ENCODE results near the gene SRSF9. TPM values are rescaled to one million over a fixed set of nuclear protein-coding genes. Genes with fewer than 3 reads are reported as not detected.
"Not testable (repeated sequence)": the region's sequence is repeated elsewhere in the genome, so short reads cannot be mapped to it uniquely, and the experiment has no call there.

SRSF9 gene
- total RNA-seq, 2 experiments from 2014 or later = 218 to 221 TPM

- Mint-ChIP-seq H3K4me3 (peak overlapping the region; percentile 93), H3K27ac (peak overlapping the region; percentile 94), H3K36me3 (peaks cover 25% of the 10 kb centered on the region), H3K4me1 (ENCODE audit: low read depth) (peaks cover 34% of the 10 kb centered on the region)
- intact Hi-C loops (cut with micrococcal nuclease) = loop anchor here (2.0 kb wide), 2 partner anchors 22 to 48 kb away; partner anchors contain the start of gene SRSF9
- H3K27me3 Mint-ChIP-seq, H3K9me3 Mint-ChIP-seq, DNase-seq: not testable (repeated sequence)
- POLR2A ChIA-PET = interaction anchor here (0.8 to 1.7 kb wide), 3 partner anchors 17 to 155 kb away, joined by 3 to 7 read pairs (median 4); partner anchors contain the start of genes RNU4-2 and SRSF9
- CTCF ChIA-PET = interaction anchor here (1.2 to 1.9 kb wide), 4 partner anchors 8 to 91 kb away, joined by 3 to 6 read pairs (median 5); no protein-coding TSS in a partner anchor
Measured at GRCh38 chr12:120446844-120447178, 22.7 kb downstream of the SRSF9 start.

- Mint-ChIP-seq H3K4me3 (peak within 1 kb of the TSS; percentile 93), H3K27me3 (peaks cover 1% of the 10 kb centered on the region), H3K9me3 (no peaks in the 10 kb centered on the region), H3K4me1 (ENCODE audit: low read depth) (peaks cover 35% of the 10 kb centered on the region), H3K36me3 (peaks cover 28% of the 10 kb centered on the region), H3K27ac (peak within 1 kb of the TSS; percentile 94)
- CTCF ChIA-PET = interaction anchor here (0.8 to 1.9 kb wide), 5 partner anchors 8 to 91 kb away, joined by 3 to 6 read pairs (median 4); partner anchors contain the start of gene SRSF9
- intact Hi-C loops (cut with micrococcal nuclease) = loop anchor here (2.0 kb wide), 2 partner anchors 23 to 49 kb away; partner anchors contain the start of gene SRSF9
- POLR2A ChIA-PET = interaction anchor here (0.8 to 1.7 kb wide), 4 partner anchors 9 to 245 kb away, joined by 3 to 7 read pairs (median 4); partner anchors contain the start of genes RNU4-2, RPLP0 and SRSF9
- DNase-seq = peak; percentile 94
Measured at GRCh38 chr12:120445911-120446843, 23.4 kb downstream of the SRSF9 start, which contains the start of the genes GATC and TRIAP1. Gene GATC, plus strand, starts transcription at chr12:120446444. Its CDS starts 37 bp downstream, at chr12:120446481. Gene TRIAP1, minus strand, starts transcription at chr12:120446384. Its CDS starts 12 bp downstream, at chr12:120446372.

GRCh38 chr12:120444676-120445075, 24.9 kb downstream of the SRSF9 start:
- Mint-ChIP-seq H3K27me3 (peaks cover 1% of the 10 kb centered on the region), H3K4me3 (peak overlapping the region; percentile 93), H3K4me1 (ENCODE audit: low read depth) (peaks cover 44% of the 10 kb centered on the region), H3K9me3 (no peaks in the 10 kb centered on the region), H3K36me3 (peaks cover 29% of the 10 kb centered on the region), H3K27ac (no peak overlapping the region)
- CTCF ChIA-PET = interaction anchor here (1.7 to 1.8 kb wide), 2 partner anchors 9 to 25 kb away, joined by 5 to 6 read pairs; partner anchors contain the start of gene SRSF9
- POLR2A ChIA-PET = interaction anchor here (0.6 kb wide), 1 partner anchor 14 kb away, joined by 5 read pairs; no protein-coding TSS in a partner anchor
- no peak for DNase-seq
- intact Hi-C loops (cut with micrococcal nuclease) = no loop called here

- intact Hi-C loops (cut with micrococcal nuclease) = loop anchor here (1.0 to 5.0 kb wide), 6 partner anchors 57 to 247 kb away; partner anchors contain the start of genes DYNLL1, MLEC, POP5 and RPLP0
- Mint-ChIP-seq H3K9me3 (no peaks in the 10 kb centered on the region), H3K36me3 (peaks cover 21% of the 10 kb centered on the region)
Measured at GRCh38 chr12:120439646-120440247, 29.8 kb downstream of the SRSF9 start.

GRCh38 chr12:120438495-120439198, 30.9 kb downstream of the SRSF9 start:
- Mint-ChIP-seq H3K27me3 (no peaks in the 10 kb centered on the region), H3K27ac (peak overlapping the region; percentile 92), H3K4me1 (ENCODE audit: low read depth) (peaks cover 22% of the 10 kb centered on the region), H3K9me3 (no peaks in the 10 kb centered on the region), H3K36me3 (peaks cover 13% of the 10 kb centered on the region), H3K4me3 (peak overlapping the region; percentile 99)
- DNase-seq = no peak
- POLR2A ChIA-PET = interaction anchor here (1.1 to 1.3 kb wide), 3 partner anchors 30 to 177 kb away, joined by 3 to 4 read pairs (median 4); no protein-coding TSS in a partner anchor
- intact Hi-C loops (cut with micrococcal nuclease) = loop anchor here (1.0 to 5.0 kb wide), 10 partner anchors 31 to 322 kb away; partner anchors contain the start of genes DYNLL1, MLEC, POP5 and RAB35
- CTCF ChIA-PET = interaction anchor here (0.6 to 2.5 kb wide), 14 partner anchors 9 to 366 kb away, joined by 3 to 9 read pairs (median 4); partner anchors contain the start of gene SRSF9

More at GRCh38 chr12:120439646-120440247, 29.8 kb downstream of the SRSF9 start:
- H3K27me3 Mint-ChIP-seq = no peaks in the 10 kb centered on the region
- H3K4me1 Mint-ChIP-seq (ENCODE audit: low read depth) = peaks cover 32% of the 10 kb centered on the region
- DNase-seq = peak; percentile 85
- peak overlapping the region; percentile 39 for H3K4me3 Mint-ChIP-seq
- ChIA-PET POLR2A (interaction anchor here (1.4 kb wide), 1 partner anchor 29 kb away, joined by 3 read pairs; no protein-coding TSS in a partner anchor), CTCF (interaction anchor here (0.6 to 2.5 kb wide), 17 partner anchors 9 to 211 kb away, joined by 3 to 7 read pairs (median 4); partner anchors contain the start of genes DYNLL1 and SRSF9)
- H3K27ac Mint-ChIP-seq = peak overlapping the region; percentile 45

GRCh38 chr12:120437735-120438494, 31.6 kb downstream of the SRSF9 start, which contains the start of gene COX6A1:
Gene COX6A1, plus strand, starts transcription at chr12:120438113. Its CDS starts 14 bp downstream, at chr12:120438127.
- ChIA-PET POLR2A (interaction anchor here (0.5 to 1.3 kb wide), 6 partner anchors 8 to 251 kb away, joined by 3 to 7 read pairs (median 4); no protein-coding TSS in a partner anchor), CTCF (interaction anchor here (0.6 to 2.5 kb wide), 12 partner anchors 9 to 366 kb away, joined by 3 to 9 read pairs (median 4); partner anchors contain the start of gene SRSF9)
- H3K36me3 Mint-ChIP-seq = peaks cover 13% of the 10 kb centered on the region
- peak within 1 kb of the TSS; percentile 92 for H3K27ac Mint-ChIP-seq
- peak; percentile 99 for DNase-seq
- intact Hi-C loops (cut with micrococcal nuclease) = loop anchor here (1.0 to 5.0 kb wide), 9 partner anchors 31 to 322 kb away; partner anchors contain the start of genes DYNLL1, MLEC, RAB35 and RNF10
- H3K27me3 Mint-ChIP-seq = peaks cover 2% of the 10 kb centered on the region
- H3K4me1 Mint-ChIP-seq (ENCODE audit: low read depth) = peaks cover 22% of the 10 kb centered on the region
- peak within 1 kb of the TSS; percentile 99 for H3K4me3 Mint-ChIP-seq
- no peaks in the 10 kb centered on the region for H3K9me3 Mint-ChIP-seq

GRCh38 chr12:120432772-120433525, 36.6 kb downstream of the SRSF9 start:
- no peak overlapping the region for H3K27ac Mint-ChIP-seq
- H3K4me1 Mint-ChIP-seq (ENCODE audit: low read depth) = peaks cover 11% of the 10 kb centered on the region
- no peaks in the 10 kb centered on the region for H3K36me3 Mint-ChIP-seq
- H3K27me3 Mint-ChIP-seq = peaks cover 4% of the 10 kb centered on the region
- DNase-seq = no peak
- H3K9me3 Mint-ChIP-seq = no peaks in the 10 kb centered on the region
- POLR2A ChIA-PET = no interaction called here
- intact Hi-C loops (cut with micrococcal nuclease) = no loop called here
- CTCF ChIA-PET = interaction anchor here (1.6 to 2.9 kb wide), 2 partner anchors 33 to 75 kb away, joined by 3 to 21 read pairs; no protein-coding TSS in a partner anchor
- no peak overlapping the region for H3K4me3 Mint-ChIP-seq

- POLR2A ChIA-PET = no interaction called here
- H3K27ac Mint-ChIP-seq = no peak overlapping the region
- no peak overlapping the region for H3K4me3 Mint-ChIP-seq
- H3K9me3 Mint-ChIP-seq = no peaks in the 10 kb centered on the region
- H3K27me3 Mint-ChIP-seq = peaks cover 4% of the 10 kb centered on the region
- intact Hi-C loops (cut with micrococcal nuclease) = no loop called here
- CTCF ChIA-PET = interaction anchor here (0.9 to 3.0 kb wide), 10 partner anchors 9 to 201 kb away, joined by 3 to 16 read pairs (median 4); partner anchors contain the start of gene PXN
- peaks cover 6% of the 10 kb centered on the region for H3K4me1 Mint-ChIP-seq (ENCODE audit: low read depth)
- DNase-seq = no peak
- H3K36me3 Mint-ChIP-seq = no peaks in the 10 kb centered on the region
Measured at GRCh38 chr12:120429368-120429767, 40.2 kb downstream of the SRSF9 start.

GRCh38 chr12:120428597-120429229, 40.8 kb downstream of the SRSF9 start:
- no peak overlapping the region for H3K4me3 Mint-ChIP-seq

More at GRCh38 chr12:120428597-120429229, 40.8 kb downstream of the SRSF9 start:
- H3K27me3 Mint-ChIP-seq = peaks cover 4% of the 10 kb centered on the region
- ChIA-PET CTCF (interaction anchor here (0.8 to 3.0 kb wide), 7 partner anchors 10 to 73 kb away, joined by 3 to 16 read pairs (median 5); no protein-coding TSS in a partner anchor), POLR2A (interaction anchor here (0.5 kb wide), 1 partner anchor 171 kb away, joined by 4 read pairs; no protein-coding TSS in a partner anchor)
- no peaks in the 10 kb centered on the region for H3K36me3 Mint-ChIP-seq
- no peak for DNase-seq
- no peak overlapping the region for H3K27ac Mint-ChIP-seq
- H3K9me3 Mint-ChIP-seq = no peaks in the 10 kb centered on the region
- peaks cover 6% of the 10 kb centered on the region for H3K4me1 Mint-ChIP-seq (ENCODE audit: low read depth)
- intact Hi-C loops (cut with micrococcal nuclease) = no loop called here
